Retinal pigment epithelial cell (primary cell): ENCODE measurements around the gene EXOC4.

Experiments used
- DNase-seq: peaks from one replicate; pipeline ENCODE4 v3.0.0-alpha.2; 2010; ENCODE audit warnings: low read depth
- H3K4me3 ChIP-seq: 2 replicates; pipeline ENCODE4 v1.5.1; 2011; ENCODE audit warnings: mild to moderate bottlenecking, low read length, control low read depth, moderate library complexity
- CTCF ChIP-seq: conservative IDR thresholded peaks from 2 replicates; pipeline ENCODE4 v1.5.1; 2011; ENCODE audit warnings: low read depth, low read length, control low read depth, inconsistent platforms

Gene EXOC4

GRCh38 chr7:134060874-134061273, 808.0 kb downstream of the EXOC4 start:
- no peak for DNase-seq
- no peak overlapping the region for H3K4me3 ChIP-seq
- no peak for TF ChIP-seq CTCF

- no peak for DNase-seq
- no peak for TF ChIP-seq CTCF
- no peak overlapping the region for H3K4me3 ChIP-seq
Observed at GRCh38 chr7:134062460-134062859, 809.6 kb downstream of the EXOC4 start.

- no peak for DNase-seq
- no peak overlapping the region for H3K4me3 ChIP-seq
- no peak for TF ChIP-seq CTCF
Observed at GRCh38 chr7:134065415-134065814, 812.5 kb downstream of the EXOC4 start.

GRCh38 chr7:134067164-134067563, 814.3 kb downstream of the EXOC4 start:
- no peak for TF ChIP-seq CTCF
- no peak overlapping the region for H3K4me3 ChIP-seq
- DNase-seq, result no peak

- TF ChIP-seq CTCF, result no peak
- no peak overlapping the region for H3K4me3 ChIP-seq
- DNase-seq, result no peak
Observed at GRCh38 chr7:134068670-134069069, 815.8 kb downstream of the EXOC4 start.

- TF ChIP-seq CTCF, result no peak
- no peak overlapping the region for H3K4me3 ChIP-seq
- no peak for DNase-seq
Observed at GRCh38 chr7:134069187-134069586, 816.3 kb downstream of the EXOC4 start.

- DNase-seq, result no peak
- no peak for TF ChIP-seq CTCF
- no peak overlapping the region for H3K4me3 ChIP-seq
Observed at GRCh38 chr7:134070673-134071072, 817.8 kb downstream of the EXOC4 start.
